ENCODE results near the gene USP34. TPM values are rescaled to one million over a fixed set of nuclear protein-coding genes. Genes with fewer than 3 reads are reported as not detected.

The USP34 gene
- total RNA-seq, 1 experiment from 2014 or later: 91.4 TPM

DNA sequence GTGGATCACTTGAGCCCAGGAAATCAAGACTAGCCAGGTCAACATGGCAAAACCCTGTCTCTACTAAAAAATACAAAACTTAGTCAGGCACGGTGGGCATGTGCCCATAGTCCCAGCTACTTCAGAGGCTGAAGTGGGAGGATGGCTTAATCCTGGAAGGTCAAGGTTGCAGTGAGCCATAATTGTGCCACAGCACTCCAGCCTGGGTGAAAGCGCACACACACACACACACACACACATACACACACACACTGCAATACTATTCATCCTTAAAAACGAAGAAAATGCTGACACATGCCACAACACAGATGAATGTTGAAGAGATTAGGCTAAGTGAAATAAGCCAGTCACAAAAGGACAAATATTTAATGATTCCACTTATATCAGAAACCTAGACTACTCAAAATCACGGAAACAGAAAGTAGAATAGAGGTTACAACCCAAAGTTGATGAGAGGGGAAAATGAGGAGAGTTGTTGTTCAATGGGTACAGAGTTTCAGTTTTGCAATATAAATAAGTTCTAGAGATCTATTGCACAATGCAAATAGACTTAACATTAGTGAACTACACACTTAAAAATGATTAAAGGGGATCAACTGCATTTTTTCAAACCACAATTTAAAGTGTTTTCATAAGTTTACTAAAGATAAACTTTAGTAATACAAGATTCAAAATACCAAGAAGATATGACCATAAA, 114.5 kb downstream of the USP34 start:
- H3K36me3 ChIP-seq (ENCODE audit: control insufficient read depth, insufficient read depth, low read length): no peaks in the 10 kb centered on the region; the same call in 1 of the 2 replicates
- ChIA-PET POLR2A (no interaction called here), CTCF (no interaction called here)
- DNase-seq (ENCODE audit: low read depth, low spot score) (no peak), ATAC-seq (no peak)
- intact Hi-C loops (cut with micrococcal nuclease; ENCODE audit: unreplicated experiment) (no loop called here), in situ Hi-C loops (cut with HindIII; ENCODE audit: low pct_unique_long_range_greater_than_20kb, low sequenced_read_pairs) (no loop called here)
- H3K4me3 ChIP-seq (ENCODE audit: low read depth in 2 of 2, low read length in 2 of 2): no peak overlapping the region
- H3K9me3 ChIP-seq (ENCODE audit: control insufficient read depth, insufficient read depth, low read depth, low read length): peaks cover 19% of the 10 kb centered on the region; the same call in 1 of the 2 replicates
- BruUV-seq (replicated peaks): no TSS peak
- TF ChIP-seq CTCF (IDR thresholded peaks at IDR 0.05) (no peak), POLR2AphosphoS5 (IDR thresholded peaks at IDR 0.05; ENCODE audit: low read depth, low read length) (no peak), REST (IDR thresholded peaks at IDR 0.05; ENCODE audit: insufficient read depth in 1 of 2, low read depth in 2 of 2, low read length in 1 of 2) (no peak), TCF7L2 (IDR thresholded peaks at IDR 0.05; ENCODE audit: low read depth, low read length) (no peak), SIN3A (IDR thresholded peaks at IDR 0.05; ENCODE audit: borderline replicate concordance, insufficient read depth, low read depth, low read length) (no peak)
- no peaks in the 10 kb centered on the region for H3K27me3 ChIP-seq (ENCODE audit: control insufficient read depth, insufficient read depth, low read length)
- H3K4me1 ChIP-seq (ENCODE audit: control insufficient read depth, insufficient read depth, low read length): no peaks in the 10 kb centered on the region
- no peak overlapping the region for H3K27ac ChIP-seq (ENCODE audit: low read length)

- no TSS peak for BruUV-seq (replicated peaks)
- no peak for DNase-seq (ENCODE audit: low read depth, low spot score)
- Histone ChIP-seq H3K9me3 (ENCODE audit: control insufficient read depth, insufficient read depth, low read depth, low read length) (peaks cover 19% of the 10 kb centered on the region; the same call in 1 of the 2 replicates), H3K4me3 (ENCODE audit: low read depth in 2 of 2, low read length in 2 of 2) (no peak overlapping the region), H3K27me3 (ENCODE audit: control insufficient read depth, insufficient read depth, low read length) (no peaks in the 10 kb centered on the region), H3K27ac (ENCODE audit: low read length) (no peak overlapping the region), H3K4me1 (ENCODE audit: control insufficient read depth, insufficient read depth, low read length) (no peaks in the 10 kb centered on the region), H3K36me3 (ENCODE audit: control insufficient read depth, insufficient read depth, low read length) (peaks cover 5% of the 10 kb centered on the region; the same call in 1 of the 2 replicates)
- in situ Hi-C loops (cut with HindIII; ENCODE audit: low pct_unique_long_range_greater_than_20kb, low sequenced_read_pairs) (no loop called here), intact Hi-C loops (cut with micrococcal nuclease; ENCODE audit: unreplicated experiment) (no loop called here)
- TF ChIP-seq TCF7L2 (IDR thresholded peaks at IDR 0.05; ENCODE audit: low read depth, low read length) (no peak), SIN3A (IDR thresholded peaks at IDR 0.05; ENCODE audit: borderline replicate concordance, insufficient read depth, low read depth, low read length) (no peak), REST (IDR thresholded peaks at IDR 0.05; ENCODE audit: insufficient read depth in 1 of 2, low read depth in 2 of 2, low read length in 1 of 2) (no peak), POLR2AphosphoS5 (IDR thresholded peaks at IDR 0.05; ENCODE audit: low read depth, low read length) (no peak), CTCF (IDR thresholded peaks at IDR 0.05) (no peak)
- ChIA-PET POLR2A (no interaction called here), CTCF (no interaction called here)
- no peak for ATAC-seq
Measured at GRCh38 chr2:61354543-61355197, 116.2 kb downstream of the USP34 start.
